Measurements from ENCODE around the gene RBM28.

Gene RBM28

GRCh38 chr7:128265906-128266300, 77.8 kb downstream of the RBM28 start:
- no peak for TF ChIP-seq NFIC (IDR thresholded peaks at IDR 0.05)
- no peak for TF ChIP-seq EGR1 (IDR thresholded peaks at IDR 0.05)
- TF ChIP-seq TCF12 (IDR thresholded peaks at IDR 0.05; ENCODE audit: low read depth) = no peak
- no peak for TF ChIP-seq ZBTB7A (IDR thresholded peaks at IDR 0.05; ENCODE audit: low read depth)
- no peak for TF ChIP-seq EP300 (IDR thresholded peaks at IDR 0.05; ENCODE audit: borderline replicate concordance)
- no peak for TF ChIP-seq YY1 (IDR thresholded peaks at IDR 0.05; ENCODE audit: low read depth)
- TF ChIP-seq, protein P1, sequence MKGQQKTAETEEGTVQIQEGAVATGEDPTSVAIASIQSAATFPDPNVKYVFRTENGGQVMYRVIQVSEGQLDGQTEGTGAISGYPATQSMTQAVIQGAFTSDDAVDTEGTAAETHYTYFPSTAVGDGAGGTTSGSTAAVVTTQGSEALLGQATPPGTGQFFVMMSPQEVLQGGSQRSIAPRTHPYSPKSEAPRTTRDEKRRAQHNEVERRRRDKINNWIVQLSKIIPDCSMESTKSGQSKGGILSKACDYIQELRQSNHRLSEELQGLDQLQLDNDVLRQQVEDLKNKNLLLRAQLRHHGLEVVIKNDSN (IDR thresholded peaks at IDR 0.05) = no peak
- no peak for TF ChIP-seq CEBPB (IDR thresholded peaks at IDR 0.05)
- TF ChIP-seq REST (IDR thresholded peaks at IDR 0.05; ENCODE audit: low read depth) = no peak
- TF ChIP-seq MAX (IDR thresholded peaks at IDR 0.05) = no peak
- no peak for TF ChIP-seq TEAD4 (IDR thresholded peaks at IDR 0.05)
- no peak for TF ChIP-seq CREB1 (IDR thresholded peaks at IDR 0.05; ENCODE audit: low read depth)

DNA sequence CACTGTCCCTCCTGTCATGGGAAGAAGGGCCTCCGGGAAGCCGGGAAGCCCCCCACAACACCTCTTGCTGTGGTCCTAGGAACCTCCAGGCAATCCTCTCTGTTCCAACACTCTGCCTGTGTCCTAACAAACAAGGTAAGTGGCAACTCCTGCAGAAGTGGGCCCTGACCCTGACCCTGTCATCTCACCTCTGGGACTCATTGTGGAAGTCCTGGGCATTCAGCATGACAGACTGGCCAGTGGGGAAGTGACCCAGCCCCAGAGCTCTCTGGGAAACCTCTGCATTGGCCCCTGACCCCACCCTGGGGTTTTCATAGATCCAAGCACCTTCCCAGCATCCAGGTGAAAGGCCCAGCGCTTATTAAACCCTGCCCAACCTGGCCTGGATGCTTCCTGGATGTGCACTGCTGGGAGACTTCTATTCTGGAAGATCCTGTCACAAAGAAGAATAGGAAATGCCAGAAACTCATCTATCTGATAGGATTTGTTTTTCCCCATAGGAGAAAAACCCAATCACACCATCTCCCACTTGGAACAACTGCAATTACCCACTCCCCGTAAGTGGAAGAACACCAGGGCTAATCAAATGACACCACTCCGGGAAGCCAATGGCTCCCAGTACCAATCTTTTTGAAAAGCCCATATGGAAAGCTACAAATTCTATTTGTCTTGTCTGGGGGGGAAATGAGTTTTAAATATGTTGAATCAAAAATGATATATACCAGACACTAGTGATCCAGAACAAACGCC, 78.4 kb downstream of the RBM28 start:
- TF ChIP-seq FOXM1 (IDR thresholded peaks at IDR 0.05; ENCODE audit: borderline replicate concordance, low read depth) (no peak), EGR1 (IDR thresholded peaks at IDR 0.05) (no peak)

DNA sequence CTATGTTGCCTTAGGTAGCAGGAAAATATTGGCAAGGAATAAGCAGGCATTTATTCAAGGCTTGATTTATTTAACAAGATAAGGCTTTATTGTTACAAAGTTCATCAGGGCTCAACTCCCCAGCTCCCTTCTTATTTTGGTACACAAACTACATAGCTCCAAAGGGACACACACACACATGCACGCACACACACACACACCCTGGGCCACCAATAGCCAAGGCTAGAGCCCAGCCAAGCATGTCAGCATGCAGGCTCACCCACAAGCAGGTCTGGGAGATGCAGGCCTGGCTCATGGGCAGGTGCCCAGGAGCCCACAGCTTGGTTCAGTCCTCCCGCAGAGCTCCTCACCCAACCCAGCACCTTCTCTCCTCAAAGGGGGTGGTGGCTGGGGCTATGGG, 79.2 kb downstream of the RBM28 start:
- TF ChIP-seq TCF12 (IDR thresholded peaks at IDR 0.05; ENCODE audit: low read depth) (no peak), ZBTB7A (IDR thresholded peaks at IDR 0.05; ENCODE audit: low read depth) (no peak), EP300 (IDR thresholded peaks at IDR 0.05; ENCODE audit: borderline replicate concordance) (no peak), NFIC (IDR thresholded peaks at IDR 0.05) (no peak), CEBPB (IDR thresholded peaks at IDR 0.05) (no peak), YY1 (IDR thresholded peaks at IDR 0.05; ENCODE audit: low read depth) (no peak), MAX (IDR thresholded peaks at IDR 0.05) (no peak), FOXM1 (IDR thresholded peaks at IDR 0.05; ENCODE audit: borderline replicate concordance, low read depth) (no peak), RAD21 (IDR thresholded peaks at IDR 0.05; ENCODE audit: low read depth) (no peak), TEAD4 (IDR thresholded peaks at IDR 0.05) (no peak), CREB1 (IDR thresholded peaks at IDR 0.05; ENCODE audit: low read depth) (no peak), EGR1 (IDR thresholded peaks at IDR 0.05) (no peak), TAF1 (IDR thresholded peaks at IDR 0.05; ENCODE audit: low read depth) (no peak), REST (IDR thresholded peaks at IDR 0.05; ENCODE audit: low read depth) (no peak)
- TF ChIP-seq, protein P1 (IDR thresholded peaks at IDR 0.05) = no peak

GRCh38 chr7:128263420-128263819, 80.3 kb downstream of the RBM28 start:
- TF ChIP-seq CREB1 (IDR thresholded peaks at IDR 0.05; ENCODE audit: low read depth) (no peak), ZBTB7A (IDR thresholded peaks at IDR 0.05; ENCODE audit: low read depth) (no peak), CEBPB (IDR thresholded peaks at IDR 0.05) (no peak), MAX (IDR thresholded peaks at IDR 0.05) (no peak), TCF12 (IDR thresholded peaks at IDR 0.05; ENCODE audit: low read depth) (no peak), FOXM1 (IDR thresholded peaks at IDR 0.05; ENCODE audit: borderline replicate concordance, low read depth) (no peak), TEAD4 (IDR thresholded peaks at IDR 0.05) (no peak), RAD21 (IDR thresholded peaks at IDR 0.05; ENCODE audit: low read depth) (no peak)
- TF ChIP-seq, protein P1 (IDR thresholded peaks at IDR 0.05) = peak; percentile 72

DNA sequence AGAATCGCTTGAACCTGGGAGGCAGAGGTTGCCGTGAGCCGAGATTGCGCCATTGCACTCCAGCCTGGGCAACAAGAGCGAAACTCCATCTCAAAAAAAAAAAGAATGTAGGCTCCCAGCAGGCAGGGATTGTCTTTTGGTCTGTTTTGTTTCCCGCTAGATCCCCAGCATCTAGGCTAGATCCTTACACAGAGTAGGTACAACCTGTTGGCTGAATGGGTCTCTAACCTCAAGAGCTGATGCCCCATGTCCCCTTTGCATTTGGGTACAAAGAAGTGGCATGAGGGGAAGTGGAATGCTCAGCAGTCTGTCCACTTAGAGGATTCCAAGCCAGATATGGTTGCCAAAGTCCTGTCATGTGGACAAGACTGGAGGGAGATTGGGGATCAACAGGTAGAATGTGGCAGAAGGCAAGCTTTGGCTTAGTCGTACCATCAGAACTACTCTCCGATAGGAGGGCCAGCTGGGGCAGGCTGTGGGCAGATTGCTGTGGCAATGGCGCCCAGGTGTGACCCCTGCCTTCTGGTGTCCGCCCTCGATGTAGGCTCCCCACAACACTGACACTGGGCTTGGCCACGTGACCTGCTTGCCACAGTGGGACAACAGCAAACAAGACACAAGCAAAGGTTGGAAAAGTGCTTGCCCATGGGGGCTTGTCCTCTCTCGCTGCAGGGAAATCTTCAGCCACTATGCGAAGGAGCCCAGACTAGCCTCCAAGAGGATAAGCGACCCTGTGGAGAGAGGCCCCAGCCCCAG, 81.3 kb downstream of the RBM28 start:
- no peak for TF ChIP-seq ZBTB7A (IDR thresholded peaks at IDR 0.05; ENCODE audit: low read depth)
- TF ChIP-seq TEAD4 (IDR thresholded peaks at IDR 0.05) = no peak
- no peak for TF ChIP-seq FOXM1 (IDR thresholded peaks at IDR 0.05; ENCODE audit: borderline replicate concordance, low read depth)
- no peak for TF ChIP-seq EGR1 (IDR thresholded peaks at IDR 0.05)
- TF ChIP-seq REST (IDR thresholded peaks at IDR 0.05; ENCODE audit: low read depth) = no peak
- no peak for TF ChIP-seq TCF12 (IDR thresholded peaks at IDR 0.05; ENCODE audit: low read depth)
- no peak for TF ChIP-seq CREB1 (IDR thresholded peaks at IDR 0.05; ENCODE audit: low read depth)
- no peak for TF ChIP-seq TAF1 (IDR thresholded peaks at IDR 0.05; ENCODE audit: low read depth)
- no peak for TF ChIP-seq MAX (IDR thresholded peaks at IDR 0.05)
- no peak for TF ChIP-seq YY1 (IDR thresholded peaks at IDR 0.05; ENCODE audit: low read depth)
